KMS-11 (cell line): Measurements from ENCODE around the gene MYADML2.

Experiments used
- H2AFZ ChIP-seq: fragments of 200-600 bp; sonication (generic); 2 replicates; pipeline ENCODE4 v1.6.1; 2016; ENCODE audit warnings: antibody characterized with exemption, mixed run types, low read depth
- H3K27ac ChIP-seq: fragments of 200-600 bp; sonication (generic); 2 replicates; pipeline ENCODE4 v1.6.1; 2016; ENCODE audit warnings: mild to moderate bottlenecking, mixed run types
- H3K27me3 ChIP-seq: fragments of 200-600 bp; sonication (generic); 2 replicates; pipeline ENCODE4 v1.6.1; 2017; ENCODE audit warnings: mild to moderate bottlenecking, low read depth, mixed run types, moderate library complexity; ENCODE audit not compliant: insufficient read depth
- H3K36me3 ChIP-seq: fragments of 200-600 bp; sonication (generic); 2 replicates; pipeline ENCODE4 v1.6.1; 2017; ENCODE audit warnings: mild to moderate bottlenecking, mixed run types; ENCODE audit not compliant: insufficient read depth
- H3K4me1 ChIP-seq: fragments of 200-600 bp; sonication (generic); 2 replicates; pipeline ENCODE4 v1.6.1; 2016; ENCODE audit warnings: mild to moderate bottlenecking, low read depth, mixed run types; ENCODE audit not compliant: poor library complexity, severe bottlenecking
- H3K4me2 ChIP-seq: fragments of 200-600 bp; sonication (generic); 2 replicates; pipeline ENCODE4 v1.7.0; 2016; ENCODE audit warnings: mild to moderate bottlenecking, mixed run types
- H3K4me3 ChIP-seq: fragments of 200-600 bp; sonication (generic); IDR thresholded peaks from 2 replicates; pipeline ENCODE4 v1.6.1; 2017; ENCODE audit warnings: low read depth, low read length, mixed read lengths; ENCODE audit not compliant: insufficient read depth
- H3K79me2 ChIP-seq: fragments of 200-600 bp; sonication (generic); 2 replicates; pipeline ENCODE4 v1.6.1; 2016; ENCODE audit warnings: low read depth, mixed run types; ENCODE audit not compliant: insufficient read depth
- H3K9ac ChIP-seq: fragments of 200-600 bp; sonication (generic); 2 replicates; pipeline ENCODE4 v1.6.1; 2016; ENCODE audit warnings: mild to moderate bottlenecking, mixed run types
- H4K20me1 ChIP-seq: fragments of 200-600 bp; sonication (generic); 2 replicates; pipeline ENCODE4 v1.6.1; 2016; ENCODE audit warnings: mild to moderate bottlenecking, mixed run types; ENCODE audit not compliant: insufficient read depth
- CTCF ChIP-seq: fragments of 200-600 bp; sonication (generic); conservative IDR thresholded peaks from 2 replicates; pipeline ENCODE4 v1.6.1; 2017; ENCODE audit warnings: low read depth, mild to moderate bottlenecking, antibody characterized with exemption, low read length, moderate library complexity, mixed read lengths

Gene MYADML2

DNA sequence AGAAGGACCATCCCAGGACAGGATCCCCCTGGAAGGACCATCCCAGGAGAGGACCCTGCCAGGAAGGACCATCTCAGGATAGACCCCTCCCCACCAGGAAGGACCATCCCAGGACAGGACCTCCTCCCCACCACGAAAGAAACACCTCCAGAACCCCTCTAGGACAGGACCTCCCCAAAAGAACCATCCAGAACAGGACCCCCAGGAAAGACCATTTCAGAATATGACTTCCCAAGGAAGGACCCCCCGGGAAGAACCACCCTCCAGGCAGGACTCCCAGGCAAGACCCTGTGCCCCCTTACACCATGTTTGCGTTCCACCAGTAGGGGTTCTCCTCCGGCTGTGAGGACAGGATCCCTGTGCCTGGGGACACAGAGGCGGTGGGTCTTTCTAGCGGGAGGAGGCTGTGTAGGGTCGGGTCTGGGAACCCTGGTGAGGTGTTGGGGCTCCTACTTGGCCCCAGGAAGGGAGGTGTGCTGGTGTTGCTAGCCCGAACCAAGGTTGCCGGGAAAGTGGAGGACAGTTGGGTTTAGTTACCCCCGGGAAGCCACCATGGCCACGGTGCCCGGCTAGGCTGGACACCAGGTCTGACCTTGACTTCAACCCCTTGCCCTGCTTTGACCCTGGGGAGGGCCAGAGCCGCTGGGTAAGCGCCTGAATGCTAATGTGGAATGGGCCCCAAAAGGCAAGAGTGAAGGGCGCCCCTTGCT is 11.8 kb upstream of the MYADML2 start:
- Histone ChIP-seq H4K20me1 (no peaks in the 10 kb centered on the region), H3K79me2 (no peaks in the 10 kb centered on the region), H3K4me1 (no peaks in the 10 kb centered on the region), H3K9ac (no peak overlapping the region), H3K27me3 (peaks cover 64% of the 10 kb centered on the region), H3K4me3 (no peak overlapping the region), H3K36me3 (no peaks in the 10 kb centered on the region), H3K27ac (no peak overlapping the region), H3K4me2 (no peak overlapping the region), H2AFZ (no peak overlapping the region; the same call in 1 of the 2 replicates)
- no peak for TF ChIP-seq CTCF

GRCh38 chr17:81957691-81958432 is 10.8 kb upstream of the MYADML2 start:
- H3K9ac ChIP-seq: no peak overlapping the region
- no peak overlapping the region for H3K4me2 ChIP-seq
- TF ChIP-seq CTCF: no peak
- H3K4me3 ChIP-seq: no peak overlapping the region
- peaks cover 62% of the 10 kb centered on the region for H3K27me3 ChIP-seq
- no peak overlapping the region for H2AFZ ChIP-seq
- no peak overlapping the region for H3K27ac ChIP-seq
- H3K36me3 ChIP-seq: no peaks in the 10 kb centered on the region
- no peaks in the 10 kb centered on the region for H3K79me2 ChIP-seq
- H3K4me1 ChIP-seq: no peaks in the 10 kb centered on the region
- H4K20me1 ChIP-seq: no peaks in the 10 kb centered on the region

- Histone ChIP-seq H3K4me3 (no peak overlapping the region), H2AFZ (no peak overlapping the region), H3K9ac (no peak overlapping the region), H3K4me2 (no peak overlapping the region), H3K27ac (no peak overlapping the region), H3K36me3 (no peaks in the 10 kb centered on the region), H3K27me3 (peaks cover 55% of the 10 kb centered on the region), H3K79me2 (no peaks in the 10 kb centered on the region), H3K4me1 (no peaks in the 10 kb centered on the region), H4K20me1 (no peaks in the 10 kb centered on the region)
- no peak for TF ChIP-seq CTCF
Measured at GRCh38 chr17:81956607-81957589, 9.9 kb upstream of the MYADML2 start.

- no peak overlapping the region for H3K4me2 ChIP-seq
- no peak for TF ChIP-seq CTCF
- no peaks in the 10 kb centered on the region for H3K36me3 ChIP-seq
- peaks cover 58% of the 10 kb centered on the region for H3K27me3 ChIP-seq
- no peaks in the 10 kb centered on the region for H3K4me1 ChIP-seq
- no peak overlapping the region for H3K9ac ChIP-seq
- no peak overlapping the region for H2AFZ ChIP-seq
- no peaks in the 10 kb centered on the region for H3K79me2 ChIP-seq
- H3K4me3 ChIP-seq: no peak overlapping the region
- no peaks in the 10 kb centered on the region for H4K20me1 ChIP-seq
- no peak overlapping the region for H3K27ac ChIP-seq
Measured at GRCh38 chr17:81955756-81956544, 8.9 kb upstream of the MYADML2 start.
